CD14-positive monocyte (primary cell): ENCODE data around the gene COLEC11. TPM values are rescaled to one million over a fixed set of nuclear protein-coding genes. Genes with fewer than 3 reads are reported as not detected.

Experiments
- DNase-seq, 3 donors: peaks; one replicate each; pipeline ENCODE4 v3.0.0-alpha.2; 2011 to 2022
- H2AFZ ChIP-seq: 2 replicates; pipeline ENCODE4 v1.6.0; 2012; ENCODE audit warnings: mild to moderate bottlenecking, low read depth, low read length, inconsistent platforms; ENCODE audit not compliant: insufficient read depth, poor library complexity, severe bottlenecking
- H3K27ac ChIP-seq, 2 donors: 1 replicate in 1 of 2; 2 replicates in 1 of 2; pipeline ENCODE4 v1.5.1; 2012 to 2013; ENCODE audit warnings: low read length in 2 of 2, control low read depth in 1 of 2, inconsistent platforms in 1 of 2, low read depth in 1 of 2, mild to moderate bottlenecking in 1 of 2
- H3K27me3 ChIP-seq, 2 donors: one replicate each; pipeline versions ENCODE4 v1.6.0 to v1.6.1; 2011 to 2013; ENCODE audit warnings: low read length in 2 of 2; ENCODE audit not compliant: control insufficient read depth in 2 of 2, insufficient read depth in 2 of 2
- H3K36me3 ChIP-seq, 2 donors: replicated peaks in 1 of 2; 1 replicate in 1 of 2; 2 replicates in 1 of 2; pipeline versions ENCODE4 v1.5.1 to v1.6.1; 2012 to 2013; ENCODE audit warnings: low read length in 2 of 2, control low read depth in 1 of 2, inconsistent platforms in 1 of 2, mild to moderate bottlenecking in 1 of 2; ENCODE audit not compliant: insufficient read depth in 2 of 2, control insufficient read depth in 1 of 2
- H3K4me1 ChIP-seq, 2 donors: 1 replicate in 1 of 2; 2 replicates in 1 of 2; pipeline versions ENCODE4 v1.5.1 to v1.6.1; 2012 to 2013; ENCODE audit warnings: low read length in 2 of 2, control low read depth in 1 of 2, inconsistent platforms in 1 of 2, mild to moderate bottlenecking in 1 of 2, moderate library complexity in 1 of 2; ENCODE audit not compliant: insufficient read depth in 2 of 2, control insufficient read depth in 1 of 2
- H3K4me2 ChIP-seq: replicated peaks from 2 replicates; pipeline ENCODE3; 2012; ENCODE audit warnings: low read length, moderate library complexity, mild to moderate bottlenecking; ENCODE audit not compliant: poor library complexity, severe bottlenecking; ENCODE audit errors: extremely low read depth
- H3K4me3 ChIP-seq, 3 experiments: fragments of 200-600 bp in 1 of 3; sonication (generic) in 1 of 3; replicated peaks in 1 of 3; 1 replicate in 2 of 3; 2 replicates in 1 of 3; pipeline ENCODE4 v1.5.1; 2011 to 2013; ENCODE audit warnings: low read length in 3 of 3, mild to moderate bottlenecking in 3 of 3, control low read depth in 2 of 3, low read depth in 2 of 3, inconsistent platforms in 1 of 3, moderate library complexity in 1 of 3
- H3K79me2 ChIP-seq: 2 replicates; pipeline ENCODE4 v1.6.0; 2012; ENCODE audit warnings: mild to moderate bottlenecking, control low read depth, inconsistent platforms, low read length, moderate library complexity; ENCODE audit not compliant: insufficient read depth
- H3K9ac ChIP-seq: 2 replicates; pipeline ENCODE4 v1.6.0; 2017; ENCODE audit warnings: low read length, mild to moderate bottlenecking; ENCODE audit not compliant: insufficient read depth, poor library complexity, severe bottlenecking
- H3K9me3 ChIP-seq, 2 donors: replicated peaks in 1 of 2; 1 replicate in 1 of 2; 2 replicates in 1 of 2; pipeline versions ENCODE4 v1.5.1 to v1.6.1; 2012 to 2013; ENCODE audit warnings: low read length in 2 of 2, control low read depth in 1 of 2; ENCODE audit not compliant: control insufficient read depth in 1 of 2, insufficient read depth in 1 of 2
- H4K20me1 ChIP-seq: 2 replicates; pipeline ENCODE4 v1.6.0; 2012; ENCODE audit warnings: mild to moderate bottlenecking, low read length, control low read depth, moderate library complexity; ENCODE audit not compliant: insufficient read depth
- H3K27ac Mint-ChIP-seq, 7 donors: one replicate each; pipeline ENCODE4 v1.8.0; 2020; ENCODE audit warnings: mild to moderate bottlenecking in 7 of 7, mixed read lengths in 7 of 7, moderate library complexity in 6 of 7, inconsistent platforms in 2 of 7
- H3K27me3 Mint-ChIP-seq, 3 donors: one replicate each; pipeline ENCODE4 v1.8.0; 2021 to 2022; ENCODE audit warnings: low read depth in 3 of 3, mild to moderate bottlenecking in 3 of 3, mixed read lengths in 3 of 3, moderate library complexity in 3 of 3, inconsistent platforms in 1 of 3
- H3K36me3 Mint-ChIP-seq, 2 donors: one replicate each; pipeline ENCODE4 v1.8.0; 2020; ENCODE audit warnings: mixed read lengths in 2 of 2, inconsistent platforms in 1 of 2, mild to moderate bottlenecking in 1 of 2
- H3K4me1 Mint-ChIP-seq: one replicate; pipeline ENCODE4 v1.8.0; 2020; ENCODE audit warnings: mild to moderate bottlenecking, mixed read lengths
- H3K4me3 Mint-ChIP-seq, 2 donors: one replicate each; pipeline ENCODE4 v1.8.0; 2020; ENCODE audit warnings: mild to moderate bottlenecking in 2 of 2, mixed read lengths in 2 of 2, moderate library complexity in 1 of 2
- H3K9me3 Mint-ChIP-seq, 7 donors: one replicate each; pipeline ENCODE4 v1.8.0; 2020 to 2022; ENCODE audit warnings: mixed read lengths in 7 of 7, mild to moderate bottlenecking in 6 of 7, moderate library complexity in 6 of 7, inconsistent platforms in 2 of 7
- CTCF ChIP-seq: fragments of 200-600 bp; IDR thresholded peaks from one replicate; pipeline ENCODE4 v1.8.0; 2022; ENCODE audit warnings: antibody characterized with exemption, mild to moderate bottlenecking
- WGBS: methylation state at CpG from one replicate; pipeline ENCODE4 v1.1.5; 2013; ENCODE audit warnings: missing lambda C conversion rate; ENCODE audit not compliant: insufficient coverage; 5-methylcytosine and 5-hydroxymethylcytosine counted together
- intact Hi-C, 2 donors: fragments of 100-400 bp; cut with micrococcal nuclease; formaldehyde crosslinking; loops; one replicate each; pipeline versions ENCODE4 v1.15.0 to v1.15.1; 2023
- polyA plus RNA-seq, 3 donors: library from polyadenylated mRNA; depleted of rRNA in 1 of 3; unstranded in 2 of 3; stranded (reverse) in 1 of 3; fragments of 300-500 nt in 2 of 3; fragments of >200 nt in 1 of 3; fragmentation: Illumina TruSeq in 2 of 3; gene quantifications; 1 replicate in 2 of 3; 2 replicates in 1 of 3; pipeline ENCODE4 v1.2.3, GENCODE V29; 2012 to 2021

The COLEC11 gene
- polyA plus RNA-seq, 3 donors = not detected

DNA sequence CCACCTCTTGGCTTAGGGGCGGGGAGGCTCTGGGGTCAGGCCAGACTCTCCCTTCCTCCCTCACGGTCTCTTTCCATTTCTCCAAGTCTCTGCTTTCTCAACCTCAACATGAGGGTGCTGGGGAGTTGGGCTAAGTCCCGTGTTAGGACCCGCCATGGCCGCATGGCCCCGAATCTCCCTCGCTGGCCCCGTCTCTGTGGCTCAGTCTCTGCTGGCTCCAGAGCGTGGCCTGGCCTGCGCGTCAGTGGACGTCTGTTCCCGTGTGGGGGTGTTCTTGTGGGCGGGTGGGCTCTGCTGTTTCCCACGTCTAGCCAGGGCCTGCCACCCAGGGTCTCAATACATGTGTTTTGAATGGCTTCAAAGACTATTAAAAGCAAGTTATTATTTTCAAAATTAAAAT, 75.5 kb downstream of the COLEC11 start:
- no peaks in the 10 kb centered on the region for H3K79me2 ChIP-seq
- Mint-ChIP-seq H3K27ac (no peak overlapping the region), H3K4me3 (no peak overlapping the region), H3K36me3 (no peaks in the 10 kb centered on the region), H3K9me3 (peaks cover 0 to 3% (median 0%) of the 10 kb centered on the region in 7 donors), H3K4me1 (no peaks in the 10 kb centered on the region), H3K27me3 (peaks cover 2 to 7% (median 6%) of the 10 kb centered on the region in 3 donors)
- H3K9me3 ChIP-seq = no peaks in the 10 kb centered on the region
- H2AFZ ChIP-seq = no peak overlapping the region
- no peak for DNase-seq
- no peaks in the 10 kb centered on the region for H4K20me1 ChIP-seq
- no peak overlapping the region for H3K9ac ChIP-seq
- H3K4me3 ChIP-seq = no peak overlapping the region
- intact Hi-C loops = no loop called here
- H3K36me3 ChIP-seq = no peaks in the 10 kb centered on the region
- no peaks in the 10 kb centered on the region for H3K27me3 ChIP-seq
- TF ChIP-seq CTCF = no peak
- H3K4me2 ChIP-seq = no peak overlapping the region
- no peaks in the 10 kb centered on the region for H3K4me1 ChIP-seq
- H3K27ac ChIP-seq = no peak overlapping the region
- WGBS = 97% methylated on average over 6 of the region's 15 CpGs

- H3K36me3 ChIP-seq = no peaks in the 10 kb centered on the region
- H3K27ac Mint-ChIP-seq = no peak overlapping the region
- intact Hi-C loops = no loop called here
- no peaks in the 10 kb centered on the region for H3K4me1 ChIP-seq
- no peaks in the 10 kb centered on the region for H3K79me2 ChIP-seq
- H3K27me3 Mint-ChIP-seq = peaks cover 2 to 7% (median 6%) of the 10 kb centered on the region in 3 donors
- no peaks in the 10 kb centered on the region for H3K9me3 ChIP-seq
- DNase-seq = no peak
- TF ChIP-seq CTCF = no peak
- H4K20me1 ChIP-seq = no peaks in the 10 kb centered on the region
- H3K9ac ChIP-seq = no peak overlapping the region
- no peak overlapping the region for H3K27ac ChIP-seq
- H3K27me3 ChIP-seq = no peaks in the 10 kb centered on the region
- 96% methylated on average over 8 of the region's 11 CpGs for WGBS
- H3K4me3 ChIP-seq = no peak overlapping the region
- H3K4me3 Mint-ChIP-seq = no peak overlapping the region
- H3K4me2 ChIP-seq = no peak overlapping the region
- no peak overlapping the region for H2AFZ ChIP-seq
- no peaks in the 10 kb centered on the region for H3K4me1 Mint-ChIP-seq
- H3K9me3 Mint-ChIP-seq = peaks cover 0 to 3% (median 0%) of the 10 kb centered on the region in 7 donors
- H3K36me3 Mint-ChIP-seq = no peaks in the 10 kb centered on the region
These were observed 76.0 kb downstream of the COLEC11 start for GRCh38 chr2:3670941-3671340.
